B cell (primary cell): Measurements from ENCODE around the gene ZNF790. TPM values are rescaled to one million over a fixed set of nuclear protein-coding genes. Genes with fewer than 3 reads are reported as not detected.

Source experiments
- ATAC-seq: fragments of 200-7000 bp; cut with Tn5 transposase; one replicate; pipeline ENCODE4 v1.10.0; 2021; ENCODE audit warnings: low read depth, mild to moderate bottlenecking, moderate number of reproducible peaks, moderate library complexity
- CTCF ChIA-PET: fragments of 350-600 bp; sonication (Branson Sonifier 250); formaldehyde crosslinking; loops from one replicate; lab custom pipeline; 2021; ENCODE audit warnings: antibody characterized with exemption, inconsistent platforms; lab: Charles Lee
- POLR2A ChIA-PET: fragments of 350-600 bp; sonication (Branson Sonifier 250); formaldehyde crosslinking; loops from one replicate; lab custom pipeline; 2021; ENCODE audit warnings: antibody characterized with exemption; lab: Charles Lee
- DNase-seq: peaks from one replicate; pipeline ENCODE4 v3.0.0; 2013
- H2AFZ ChIP-seq: 2 replicates; pipeline ENCODE4 v1.6.1; 2012; ENCODE audit warnings: mild to moderate bottlenecking, low read depth, low read length; ENCODE audit not compliant: insufficient read depth, poor library complexity, severe bottlenecking
- H3K27ac ChIP-seq, 2 donors: 1 replicate in 1 of 2; 2 replicates in 1 of 2; pipeline ENCODE4 v1.5.1; 2012 to 2013; ENCODE audit warnings: low read length in 2 of 2, mild to moderate bottlenecking in 2 of 2, moderate library complexity in 1 of 2
- H3K27me3 ChIP-seq, 4 experiments: fragments of 200-600 bp in 1 of 4; sonication (generic) in 1 of 4; replicated peaks in 1 of 4; 1 replicate in 2 of 4; 2 replicates in 2 of 4; pipeline versions ENCODE4 v1.6.1 to v1.7.0; 2013 to 2016; ENCODE audit warnings: low read length in 3 of 4, mild to moderate bottlenecking in 2 of 4, mixed read lengths in 1 of 4, moderate library complexity in 1 of 4; ENCODE audit not compliant: insufficient read depth in 4 of 4, control insufficient read depth in 3 of 4; ENCODE audit errors: control extremely low read depth in 1 of 4
- H3K36me3 ChIP-seq, 2 experiments: replicated peaks in 1 of 2; 1 replicate in 1 of 2; 2 replicates in 1 of 2; pipeline versions ENCODE4 v1.6.1 to v1.7.1; 2013; ENCODE audit warnings: low read length in 1 of 2; ENCODE audit not compliant: insufficient read depth in 2 of 2, control insufficient read depth in 1 of 2; ENCODE audit errors: control extremely low read depth in 1 of 2, extremely low read depth in 1 of 2
- H3K4me1 ChIP-seq, 2 donors: fragments of 200-600 bp in 1 of 2; sonication (generic) in 1 of 2; 1 replicate in 1 of 2; 2 replicates in 1 of 2; pipeline versions ENCODE4 v1.5.1 to v1.6.1; 2013 to 2017; ENCODE audit warnings: low read length in 2 of 2; ENCODE audit not compliant: control insufficient read depth in 2 of 2, insufficient read depth in 2 of 2
- H3K4me2 ChIP-seq: replicated peaks from 2 replicates; pipeline ENCODE3; 2012; ENCODE audit warnings: mild to moderate bottlenecking, low read depth, low read length; ENCODE audit not compliant: poor library complexity, severe bottlenecking
- H3K4me3 ChIP-seq, 5 experiments: fragments of 200-600 bp in 1 of 5; sonication (generic) in 1 of 5; 1 replicate in 3 of 5; 2 replicates in 2 of 5; pipeline versions ENCODE4 v1.5.1 to v1.7.0; 2011 to 2016; ENCODE audit warnings: low read length in 4 of 5, mild to moderate bottlenecking in 4 of 5, low read depth in 2 of 5, control low read depth in 1 of 5, moderate library complexity in 1 of 5; ENCODE audit not compliant: insufficient read depth in 1 of 5; ENCODE audit errors: control extremely low read depth in 1 of 5, extremely low read depth in 1 of 5
- H3K79me2 ChIP-seq: fragments of 200-600 bp; sonication (generic); one replicate; pipeline ENCODE4 v1.6.0; 2016; ENCODE audit warnings: low read length; ENCODE audit not compliant: control insufficient read depth, insufficient read depth
- H3K9ac ChIP-seq: fragments of 200-600 bp; sonication (generic); 2 replicates; pipeline ENCODE4 v1.6.1; 2017; ENCODE audit warnings: mild to moderate bottlenecking, low read length, moderate library complexity
- H3K9me3 ChIP-seq, 3 donors: one replicate each; pipeline versions ENCODE4 v1.6.1 to v1.7.1; 2013; ENCODE audit warnings: low read length in 2 of 3; ENCODE audit not compliant: control insufficient read depth in 2 of 3, insufficient read depth in 1 of 3; ENCODE audit errors: control extremely low read depth in 1 of 3
- H4K20me1 ChIP-seq: 2 replicates; pipeline ENCODE4 v1.6.0; 2012; ENCODE audit warnings: mild to moderate bottlenecking, low read length; ENCODE audit not compliant: insufficient read depth, control insufficient read depth, poor library complexity, severe bottlenecking
- H3K27ac Mint-ChIP-seq: one replicate; pipeline ENCODE4 v1.8.0; 2021; ENCODE audit warnings: mixed read lengths
- H3K27me3 Mint-ChIP-seq: one replicate; pipeline ENCODE4 v1.8.0; 2021; ENCODE audit warnings: mixed read lengths
- H3K4me1 Mint-ChIP-seq: one replicate; pipeline ENCODE4 v1.8.0; 2021; ENCODE audit warnings: mixed read lengths
- H3K4me3 Mint-ChIP-seq: one replicate; pipeline ENCODE4 v1.8.0; 2021; ENCODE audit warnings: mixed read lengths
- H3K9me3 Mint-ChIP-seq: one replicate; pipeline ENCODE4 v1.8.0; 2022; ENCODE audit warnings: mixed read lengths; ENCODE audit not compliant: insufficient read depth
- CTCF ChIP-seq: fragments of 200-600 bp; IDR thresholded peaks from one replicate; pipeline ENCODE4 v1.8.0; 2022; ENCODE audit warnings: antibody characterized with exemption, mild to moderate bottlenecking
- EZH2 ChIP-seq: IDR thresholded peaks from 2 replicates; pipeline ENCODE4 v1.6.1; 2012; ENCODE audit warnings: borderline replicate concordance, low read depth, mild to moderate bottlenecking, moderate library complexity, low read length; ENCODE audit not compliant: insufficient read depth, poor library complexity, severe bottlenecking
- WGBS: methylation state at CpG from one replicate; pipeline ENCODE4 v1.1.5; 2013; ENCODE audit warnings: missing lambda C conversion rate; ENCODE audit not compliant: insufficient coverage; 5-methylcytosine and 5-hydroxymethylcytosine counted together
- intact Hi-C: fragments of 100-400 bp; cut with micrococcal nuclease; formaldehyde crosslinking; loops from one replicate; pipeline ENCODE4 v1.10.0; 2022
- polyA plus RNA-seq: library from polyadenylated mRNA; depleted of rRNA; stranded (reverse); fragments of >200 nt; gene quantifications from 2 replicates; pipeline ENCODE4 v1.2.3, GENCODE V29; 2012
- total RNA-seq, 2 donors: library from RNA; stranded (reverse); fragments of 120-200 nt in 1 of 2; gene quantifications; 1 replicate in 1 of 2; 2 replicates in 1 of 2; pipeline versions ENCODE4 v1.2.3 to v1.2.4, GENCODE V29; 2013 to 2022

Gene ZNF790
- total and polyA plus RNA-seq, 2 donors (not counting 1 experiment from before 2014, with no cell fraction given) = 1.1 to 14.8 TPM

- Mint-ChIP-seq H3K4me1 (no peaks in the 10 kb centered on the region), H3K4me3 (no peak overlapping the region), H3K9me3 (peaks cover 40% of the 10 kb centered on the region), H3K27me3 (no peaks in the 10 kb centered on the region), H3K27ac (no peak overlapping the region)
- H3K4me3 ChIP-seq = no peak overlapping the region
- DNase-seq (no peak), ATAC-seq (no peak)
- no CpG with 5 or more reads among the region's 2 CpGs for WGBS
- POLR2A ChIA-PET = no interaction called here
- H3K36me3 ChIP-seq = peaks cover 7 to 14% of the 10 kb centered on the region in 2 experiments
- H4K20me1 ChIP-seq = no peaks in the 10 kb centered on the region
- H3K79me2 ChIP-seq = peaks cover 52% of the 10 kb centered on the region
- H2AFZ ChIP-seq = no peak overlapping the region
- no peaks in the 10 kb centered on the region for H3K27me3 ChIP-seq
- CTCF ChIA-PET = no interaction called here
- intact Hi-C loops = no loop called here
- H3K27ac ChIP-seq = no peak overlapping the region
- no peak overlapping the region for H3K4me2 ChIP-seq
- H3K9me3 ChIP-seq = peaks cover 6 to 57% (median 52%) of the 10 kb centered on the region in 3 donors
- no peak overlapping the region for H3K9ac ChIP-seq
- peaks cover 7 to 13% of the 10 kb centered on the region in 2 donors for H3K4me1 ChIP-seq
- TF ChIP-seq EZH2 (no peak), CTCF (no peak)
These were observed 4.8 kb downstream of the ZNF790 start for GRCh38 chr19:36833430-36833829.

GRCh38 chr19:36821758-36822157 is 16.4 kb downstream of the ZNF790 start:
- no peaks in the 10 kb centered on the region for H3K27me3 ChIP-seq
- H3K9me3 Mint-ChIP-seq = peaks cover 22% of the 10 kb centered on the region
- H3K9ac ChIP-seq = no peak overlapping the region
- CTCF ChIA-PET = no interaction called here
- H3K4me2 ChIP-seq = no peak overlapping the region
- peaks cover 36 to 85% (median 48%) of the 10 kb centered on the region in 3 donors for H3K9me3 ChIP-seq
- whole genome bisulfite sequencing = 100% methylated on average over 5 of the region's 5 CpGs
- no peaks in the 10 kb centered on the region for H3K4me1 Mint-ChIP-seq
- H3K4me3 Mint-ChIP-seq = no peak overlapping the region
- H3K4me1 ChIP-seq = no peaks in the 10 kb centered on the region
- TF ChIP-seq EZH2 (no peak), CTCF (no peak)
- H3K27ac ChIP-seq = no peak overlapping the region
- ATAC-seq = no peak
- no peak overlapping the region for H3K27ac Mint-ChIP-seq
- no peak overlapping the region for H3K4me3 ChIP-seq
- no peaks in the 10 kb centered on the region for H4K20me1 ChIP-seq
- POLR2A ChIA-PET = no interaction called here
- peaks cover 21 to 51% of the 10 kb centered on the region in 2 experiments for H3K36me3 ChIP-seq
- intact Hi-C loops = no loop called here
- peaks cover 16% of the 10 kb centered on the region for H3K79me2 ChIP-seq
- no peak overlapping the region for H2AFZ ChIP-seq
- DNase-seq = no peak
- no peaks in the 10 kb centered on the region for H3K27me3 Mint-ChIP-seq
